Loucy (cell line): ENCODE measurements around the gene MAJIN.

Source experiments
- EZH2phosphoT487 ChIP-seq: fragments of 200-600 bp; IDR thresholded peaks from 2 replicates; pipeline ENCODE4 v1.6.1; 2018; ENCODE audit warnings: antibody characterized with exemption, mild to moderate bottlenecking, moderate library complexity, borderline replicate concordance
- TF ChIP-seq, protein P1 (sequence below): fragments of 200-600 bp; sonication (generic); conservative IDR thresholded peaks from 2 replicates; pipeline ENCODE4 v1.5.1; 2014; ENCODE audit warnings: mild to moderate bottlenecking, antibody characterized with exemption, low read length

DNA sequence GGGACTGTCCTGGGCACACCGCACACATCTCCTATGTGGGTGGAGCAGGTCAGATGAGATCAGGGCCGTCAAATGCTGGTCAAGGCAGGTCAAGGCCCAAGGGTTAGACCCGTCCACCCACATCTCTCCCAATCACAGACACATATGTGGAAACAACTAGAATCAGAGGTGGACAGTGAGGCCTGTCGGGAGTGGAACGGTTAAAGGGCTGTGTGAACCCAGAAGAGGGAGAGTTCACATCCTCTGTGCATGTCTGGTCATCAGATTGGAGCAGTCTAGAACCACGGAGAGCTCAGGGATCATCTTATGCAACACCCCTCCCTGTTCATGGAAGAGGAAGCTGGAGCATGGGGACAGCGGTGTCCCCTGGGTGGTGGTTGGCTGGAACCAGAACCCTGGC lies 47.9 kb upstream of the MAJIN start:
- TF ChIP-seq, protein P1, sequence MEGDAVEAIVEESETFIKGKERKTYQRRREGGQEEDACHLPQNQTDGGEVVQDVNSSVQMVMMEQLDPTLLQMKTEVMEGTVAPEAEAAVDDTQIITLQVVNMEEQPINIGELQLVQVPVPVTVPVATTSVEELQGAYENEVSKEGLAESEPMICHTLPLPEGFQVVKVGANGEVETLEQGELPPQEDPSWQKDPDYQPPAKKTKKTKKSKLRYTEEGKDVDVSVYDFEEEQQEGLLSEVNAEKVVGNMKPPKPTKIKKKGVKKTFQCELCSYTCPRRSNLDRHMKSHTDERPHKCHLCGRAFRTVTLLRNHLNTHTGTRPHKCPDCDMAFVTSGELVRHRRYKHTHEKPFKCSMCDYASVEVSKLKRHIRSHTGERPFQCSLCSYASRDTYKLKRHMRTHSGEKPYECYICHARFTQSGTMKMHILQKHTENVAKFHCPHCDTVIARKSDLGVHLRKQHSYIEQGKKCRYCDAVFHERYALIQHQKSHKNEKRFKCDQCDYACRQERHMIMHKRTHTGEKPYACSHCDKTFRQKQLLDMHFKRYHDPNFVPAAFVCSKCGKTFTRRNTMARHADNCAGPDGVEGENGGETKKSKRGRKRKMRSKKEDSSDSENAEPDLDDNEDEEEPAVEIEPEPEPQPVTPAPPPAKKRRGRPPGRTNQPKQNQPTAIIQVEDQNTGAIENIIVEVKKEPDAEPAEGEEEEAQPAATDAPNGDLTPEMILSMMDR: no peak
- no peak for TF ChIP-seq EZH2phosphoT487
